GM18867 (cell line): ENCODE results near the gene CRY1.

Source experiments
- ATAC-seq: cut with Tn5 transposase; IDR thresholded peaks from one replicate; pipeline ENCODE4 v1.9.1; 2021; ENCODE audit warnings: mild to moderate bottlenecking, moderate library complexity; ENCODE audit not compliant: unreplicated experiment

Gene CRY1

GRCh38 chr12:107093417-107094182, at the start of gene CRY1:
TSS of gene CRY1 (minus strand) at chr12:107093549. CDS start at chr12:107092961, 588 bp downstream.
- peak; percentile 70 for ATAC-seq

DNA sequence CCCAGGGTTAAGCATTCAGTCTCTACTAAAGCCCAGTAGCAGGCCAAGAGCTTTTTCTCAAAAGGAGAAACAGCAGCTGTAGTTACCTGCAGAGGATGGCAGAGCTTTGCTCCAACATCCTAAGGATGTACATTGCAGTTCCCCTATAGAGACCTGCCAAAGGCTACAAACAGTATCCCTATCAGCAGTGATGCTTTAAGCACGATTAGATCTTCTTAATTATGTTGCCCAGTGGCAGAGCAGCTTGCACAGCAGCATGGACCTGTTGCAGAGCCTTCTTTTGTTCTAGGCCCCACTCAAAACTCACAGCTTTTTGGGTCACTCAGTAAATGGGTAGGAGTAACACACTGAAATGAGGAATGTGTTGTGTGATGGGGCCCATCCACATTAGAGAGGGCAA, 46.4 kb upstream of the CRY1 start:
- ATAC-seq = no peak

- no peak for ATAC-seq
Observed at GRCh38 chr12:107138990-107139389, 45.6 kb upstream of the CRY1 start.

GRCh38 chr12:107135177-107135576, 41.8 kb upstream of the CRY1 start:
- ATAC-seq = no peak

GRCh38 chr12:107134558-107134957, 41.2 kb upstream of the CRY1 start:
- no peak for ATAC-seq

DNA sequence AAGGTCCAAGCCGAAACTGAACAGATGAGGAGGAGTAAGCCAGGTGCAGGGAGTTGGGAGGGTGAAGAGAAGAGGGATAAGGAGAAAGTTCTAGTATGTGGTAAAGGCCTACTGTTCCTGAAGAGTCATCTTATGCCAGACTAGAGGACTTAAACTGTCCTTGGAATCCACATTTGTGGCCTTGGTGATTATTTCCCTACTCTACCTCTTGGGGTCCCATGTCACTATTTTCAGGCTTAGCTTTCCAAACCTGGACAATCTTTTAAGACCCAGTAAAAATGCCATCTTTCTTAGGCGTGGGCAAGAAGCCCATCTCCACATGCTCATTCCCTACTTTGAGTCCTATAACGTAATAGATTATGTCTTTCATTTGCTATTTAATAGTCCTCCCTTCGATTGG, 40.1 kb upstream of the CRY1 start:
- no peak for ATAC-seq

DNA sequence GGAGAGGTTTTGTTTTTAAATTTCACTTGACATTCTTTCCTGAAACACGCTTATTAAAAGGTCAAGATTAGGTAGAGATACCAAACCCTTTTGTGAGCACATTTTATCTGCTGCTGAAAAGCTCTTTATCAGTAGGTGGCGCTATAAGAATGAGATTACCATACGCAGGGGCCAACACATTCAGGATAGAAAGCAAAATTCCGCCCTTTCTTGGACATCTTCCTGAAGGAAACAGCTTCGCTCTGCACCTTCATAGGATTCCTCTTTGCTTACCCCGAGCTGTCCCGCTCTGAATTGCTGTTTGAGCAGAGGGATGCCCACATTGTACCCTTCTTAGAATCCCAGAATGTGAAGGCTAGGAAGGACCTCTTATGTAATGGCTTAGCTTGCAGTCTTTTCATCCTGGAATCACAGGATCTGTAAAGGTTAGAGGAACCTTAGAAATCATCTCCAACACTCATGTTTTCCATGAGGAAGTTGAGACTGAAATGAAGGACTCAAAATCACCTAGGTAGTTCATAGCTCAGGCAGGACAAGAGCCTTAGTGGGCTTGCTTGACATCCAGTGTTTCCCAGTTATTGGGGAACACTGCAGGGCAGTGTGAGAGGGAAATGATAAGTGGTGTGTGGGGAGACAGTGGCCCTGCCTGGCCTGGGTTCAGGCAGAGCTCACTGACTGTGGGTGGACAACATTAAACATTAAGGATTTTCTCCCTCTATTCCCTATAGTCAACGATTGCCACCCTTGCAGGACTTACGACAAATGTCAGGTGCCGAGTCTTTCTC, 38.7 kb upstream of the CRY1 start:
- ATAC-seq = no peak

DNA sequence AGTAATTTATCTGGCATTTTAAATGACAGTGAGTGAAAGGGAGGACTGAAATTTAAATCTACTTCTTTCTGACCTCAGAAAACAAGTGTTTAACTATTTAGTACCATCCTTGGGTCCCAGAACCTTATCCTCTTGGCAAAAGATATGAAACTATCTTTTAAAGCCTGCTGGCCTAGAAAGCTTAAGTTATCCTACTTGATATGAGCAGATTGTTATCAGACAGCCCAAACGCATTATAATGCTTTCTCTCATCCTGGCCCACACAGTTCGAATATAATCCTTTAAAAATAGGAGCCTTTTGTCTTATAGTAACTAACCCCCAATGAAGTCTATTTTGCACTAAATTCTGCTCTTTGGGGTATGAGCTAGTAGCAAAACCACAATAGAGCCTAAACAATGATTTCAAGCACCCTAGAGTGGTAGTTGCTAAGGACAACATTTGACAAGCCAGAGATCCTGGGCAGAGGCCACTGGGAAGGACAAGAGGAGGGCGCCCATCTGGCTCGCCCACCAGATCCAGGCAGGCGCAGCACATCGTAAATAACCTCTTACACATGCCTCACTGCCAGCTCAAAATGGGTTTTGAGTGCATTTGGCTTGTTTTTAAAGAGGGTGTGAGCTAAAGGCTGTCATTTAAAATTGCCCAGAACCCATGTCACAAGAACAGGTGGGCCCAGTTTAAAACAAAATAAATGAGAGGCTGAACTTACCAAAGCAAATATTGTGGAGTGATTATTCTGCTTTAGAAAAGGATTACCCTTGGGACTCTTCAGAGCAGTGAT, 37.7 kb upstream of the CRY1 start:
- ATAC-seq = no peak

- no peak for ATAC-seq
Observed at GRCh38 chr12:107129315-107129930, 36.1 kb upstream of the CRY1 start.

- no peak for ATAC-seq
Observed at GRCh38 chr12:107127482-107128430, 34.4 kb upstream of the CRY1 start.

GRCh38 chr12:107126796-107127481, 33.6 kb upstream of the CRY1 start:
- no peak for ATAC-seq

GRCh38 chr12:107125833-107126232, 32.5 kb upstream of the CRY1 start:
- ATAC-seq = no peak

- no peak for ATAC-seq
Observed at GRCh38 chr12:107122452-107122958, 29.2 kb upstream of the CRY1 start.

DNA sequence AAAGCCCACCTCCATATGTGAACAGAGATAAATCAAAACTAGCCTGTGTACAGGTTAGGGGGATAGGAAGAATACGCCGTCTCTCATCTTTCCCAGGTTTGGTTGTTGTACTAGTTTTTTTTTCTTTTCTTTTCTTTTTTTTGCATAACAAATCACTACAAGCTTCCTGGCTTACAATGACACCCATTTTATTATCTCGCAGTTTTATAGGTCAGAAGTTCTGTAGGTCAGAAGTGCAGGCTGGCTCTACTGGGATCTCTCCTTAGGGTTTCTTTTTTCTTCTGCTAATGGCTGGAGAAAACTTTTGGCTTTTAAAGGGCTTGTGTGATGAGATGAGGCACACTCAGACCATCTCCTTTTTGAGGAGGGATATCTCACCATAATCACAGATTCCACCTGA, 25.7 kb upstream of the CRY1 start:
- ATAC-seq = no peak

- no peak for ATAC-seq
Observed at GRCh38 chr12:107118624-107119023, 25.3 kb upstream of the CRY1 start.

- no peak for ATAC-seq
Observed at GRCh38 chr12:107115119-107115518, 21.8 kb upstream of the CRY1 start.

DNA sequence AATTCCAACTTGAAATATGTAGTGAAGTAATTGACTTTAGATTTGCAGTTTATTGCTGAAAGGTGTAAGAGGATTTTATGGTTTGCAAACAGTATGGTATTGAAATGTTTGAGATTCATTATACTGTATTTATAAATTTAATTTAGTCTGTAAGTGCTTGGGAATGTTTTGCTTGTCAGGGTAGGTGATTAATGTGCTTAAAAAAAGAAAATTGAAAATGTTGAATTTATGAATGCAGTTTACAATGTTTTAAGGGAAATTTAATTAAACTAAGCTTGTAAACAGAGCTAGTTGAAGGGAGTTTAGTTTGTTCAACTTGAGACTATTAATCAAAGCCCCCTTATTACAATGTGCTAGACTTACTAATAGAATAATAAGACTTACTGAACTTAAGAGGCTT, 18.0 kb upstream of the CRY1 start:
- ATAC-seq = no peak

- no peak for ATAC-seq
Observed at GRCh38 chr12:107109726-107110719, 16.7 kb upstream of the CRY1 start.
